ENCODE data around the gene PHYKPL.

- TF ChIP-seq CTCF (IDR thresholded peaks at IDR 0.05 in 4 of 5, conservative IDR thresholded peaks at IDR 0.05 in 1 of 5) (no peak), POLR2A (IDR thresholded peaks at IDR 0.05) (no peak)
Observed at GRCh38 chr5:178265746-178266145, 33.1 kb upstream of the PHYKPL start.

All from gastrocnemius medialis (tissue), 4 donors.